Measurements from ENCODE around the gene SYNCRIP.
"Not testable (repeated sequence)": the region's sequence is repeated elsewhere in the genome, so short reads cannot be mapped to it uniquely, and the experiment has no call there.

Gene SYNCRIP

DNA sequence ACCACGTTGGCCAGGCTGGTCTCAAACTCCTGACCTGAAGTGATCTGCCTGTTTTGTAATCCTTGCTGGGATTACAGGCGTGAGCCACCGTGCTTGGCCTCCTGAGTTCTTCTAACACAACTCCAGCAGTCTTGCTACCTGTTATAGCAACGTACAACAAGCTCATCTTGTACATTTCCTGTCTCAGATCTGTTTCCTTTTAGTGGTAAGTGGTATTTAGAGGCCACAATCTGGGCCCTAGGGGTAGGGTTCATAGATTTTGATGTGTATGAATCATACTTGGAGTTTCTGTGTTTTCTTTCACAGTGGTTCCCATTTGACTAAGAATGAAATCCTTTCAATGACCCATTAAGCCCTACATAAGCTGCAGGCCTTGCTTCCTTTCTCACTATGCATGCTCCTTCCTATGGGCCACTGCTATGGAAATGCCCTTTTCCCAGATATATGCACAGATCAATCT, 27.1 kb upstream of the SYNCRIP start:
- peak; percentile 50 for DNase-seq

DNA sequence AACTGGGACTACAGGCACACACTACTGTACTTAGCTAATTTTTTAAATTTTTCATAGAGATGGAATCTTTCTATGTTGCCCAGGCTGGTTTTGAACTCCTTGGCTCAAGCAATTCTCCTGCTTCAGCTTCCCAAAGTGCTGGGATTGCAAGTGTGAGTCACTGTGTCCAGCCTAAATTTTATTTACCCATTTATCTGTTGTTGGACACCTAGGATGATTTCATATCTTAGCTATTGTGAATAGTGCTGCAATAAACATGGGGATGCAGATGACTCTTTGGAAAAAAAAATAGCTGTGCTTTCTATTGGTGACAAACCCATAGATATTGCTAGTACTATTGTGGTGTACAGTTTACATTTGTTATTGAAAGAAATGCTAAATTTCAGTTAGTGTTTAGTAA, 19.6 kb upstream of the SYNCRIP start:
- no peak for DNase-seq

DNA sequence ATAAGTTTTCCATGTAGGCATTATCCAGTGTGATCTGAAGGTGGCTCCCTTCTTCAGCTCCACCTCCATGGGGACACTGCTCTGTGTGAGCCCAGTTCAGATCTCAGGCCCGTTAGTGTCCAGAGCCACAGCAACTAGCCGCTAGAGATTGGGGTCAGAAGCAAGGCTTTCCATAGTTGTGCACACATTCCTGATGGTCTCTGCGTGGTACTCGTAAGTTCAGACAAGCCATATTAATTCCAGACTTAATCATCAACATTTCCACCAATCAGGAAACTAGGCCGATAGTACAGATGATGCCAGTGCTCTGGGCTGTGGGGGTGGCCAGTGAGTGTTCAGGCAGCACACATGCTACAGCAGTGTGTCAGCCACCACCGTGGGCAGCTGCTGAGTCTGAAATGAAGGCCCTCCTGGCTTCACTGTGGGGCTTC, 17.5 kb upstream of the SYNCRIP start:
- DNase-seq, result no peak

DNA sequence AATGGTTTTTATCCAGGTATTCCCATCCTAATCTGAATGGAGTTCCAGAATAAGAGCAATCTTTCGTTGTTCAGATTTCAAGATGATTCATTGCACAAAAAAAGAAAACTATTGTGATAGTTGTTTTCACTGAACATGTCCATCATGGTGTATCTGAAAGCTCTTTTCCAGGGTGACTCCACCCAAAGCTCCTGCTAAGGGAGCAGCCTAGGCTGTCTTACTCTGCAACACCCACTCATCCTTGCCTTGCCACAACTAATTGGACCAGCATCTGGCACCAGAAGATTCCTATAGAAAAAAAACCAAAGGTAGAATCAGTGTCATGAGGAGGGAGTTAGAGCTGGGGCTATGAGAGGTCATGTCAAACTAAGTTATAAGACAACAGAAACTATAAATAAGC, 7.9 kb upstream of the SYNCRIP start:
- no peak for DNase-seq

DNA sequence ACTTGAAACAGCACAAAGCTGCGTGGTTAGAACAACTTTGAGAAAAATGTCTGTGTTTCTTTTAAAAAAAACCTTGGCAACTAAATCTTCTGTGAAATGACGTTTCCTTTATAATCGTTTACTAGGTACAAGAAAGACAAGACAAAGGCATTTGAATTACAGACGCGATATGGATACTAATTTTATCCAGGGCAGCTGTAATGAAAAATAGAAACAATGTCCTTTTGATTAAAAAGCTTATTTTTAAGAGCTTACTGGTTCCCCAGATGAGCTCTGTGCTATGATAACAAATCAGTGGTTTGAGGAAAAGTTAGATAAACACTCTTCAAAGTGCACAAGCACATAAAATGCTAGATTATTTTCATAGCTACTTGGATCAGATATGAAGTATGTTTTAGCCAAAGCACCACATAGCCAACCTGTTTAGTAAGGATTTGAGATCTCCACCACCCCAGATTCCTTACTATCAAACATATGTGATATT, 1.6 kb upstream of the SYNCRIP start:
- DNase-seq, result no peak

DNA sequence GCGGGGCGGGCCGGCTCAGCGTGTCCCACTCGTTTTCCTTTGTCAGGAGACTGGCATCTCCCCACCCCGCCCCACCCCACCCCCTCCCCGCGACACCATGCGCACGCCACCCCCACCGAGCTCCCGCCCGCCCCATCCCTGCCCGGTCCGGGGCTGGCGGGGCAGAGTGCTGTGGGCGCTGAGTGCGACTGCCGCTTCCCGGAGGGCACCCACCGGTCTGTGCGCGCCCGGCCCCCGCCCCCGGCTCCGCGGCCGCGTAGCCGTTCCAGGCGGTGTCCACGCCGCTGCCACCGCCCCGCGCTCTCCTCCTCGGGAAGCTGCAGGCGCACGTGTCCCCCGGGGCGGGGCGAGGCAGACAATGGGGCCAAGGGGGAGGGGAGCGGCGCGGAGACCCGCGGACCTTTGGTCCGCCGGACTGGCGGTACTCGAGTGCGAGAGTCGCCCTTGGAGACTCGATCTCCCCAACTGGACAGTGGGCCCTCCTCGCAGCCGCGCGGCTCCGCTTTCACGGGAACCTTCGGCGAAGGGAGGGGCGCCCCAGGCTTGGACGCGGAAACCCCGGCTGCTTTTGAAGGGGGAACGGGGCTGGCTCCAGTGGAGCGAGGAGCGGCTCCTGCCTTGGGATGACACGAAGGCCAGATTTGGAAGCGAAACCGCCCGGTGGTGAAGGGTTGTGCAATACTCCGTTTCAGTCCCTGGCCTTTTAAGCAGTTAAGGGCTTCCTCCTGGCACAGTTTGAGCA, 1.0 kb upstream of the SYNCRIP start:
- peak; percentile 77 for DNase-seq

DNA sequence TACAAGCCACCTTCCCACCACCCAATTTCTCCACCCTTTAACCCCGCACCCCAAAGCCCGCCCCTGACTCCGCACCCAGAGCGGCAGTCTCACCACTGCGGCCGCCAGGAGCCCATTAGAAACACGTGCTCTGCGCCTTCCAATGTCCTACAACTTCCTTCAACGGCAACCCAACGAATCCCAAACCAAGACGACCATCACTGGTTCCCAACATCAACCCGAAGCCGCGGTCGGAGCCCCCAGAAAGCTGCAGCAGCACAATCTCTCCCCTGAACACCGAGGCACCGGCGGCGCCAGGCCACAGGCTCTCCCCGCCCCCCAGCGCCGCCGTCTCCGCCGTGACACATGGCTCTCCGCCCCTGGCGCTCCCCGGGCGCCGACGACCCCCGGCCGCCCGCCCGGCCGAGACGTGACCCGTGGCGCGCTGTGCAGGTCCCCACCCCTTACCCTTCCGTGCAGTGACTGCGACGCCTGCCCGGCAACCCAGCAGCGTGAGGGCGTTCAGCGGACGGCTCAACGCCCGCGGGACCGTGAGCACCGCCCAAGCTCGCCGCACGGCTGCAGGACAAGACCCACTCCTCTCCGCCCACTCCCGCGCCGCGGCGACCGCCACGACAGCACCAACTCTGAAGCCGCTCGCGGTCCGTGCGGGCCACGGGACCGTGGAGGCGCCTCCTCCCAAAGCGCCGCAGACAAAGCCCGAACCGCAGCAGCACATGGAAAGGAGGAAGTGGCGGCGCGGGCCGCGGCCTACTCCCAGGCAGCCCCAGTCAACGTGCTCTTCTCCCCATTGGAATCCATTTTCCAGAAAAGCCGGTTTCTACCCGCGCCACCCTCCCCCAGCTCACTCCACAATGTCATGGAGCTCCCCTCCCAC, 551 bp downstream of the SYNCRIP start:
- DNase-seq, result peak; percentile 61

DNA sequence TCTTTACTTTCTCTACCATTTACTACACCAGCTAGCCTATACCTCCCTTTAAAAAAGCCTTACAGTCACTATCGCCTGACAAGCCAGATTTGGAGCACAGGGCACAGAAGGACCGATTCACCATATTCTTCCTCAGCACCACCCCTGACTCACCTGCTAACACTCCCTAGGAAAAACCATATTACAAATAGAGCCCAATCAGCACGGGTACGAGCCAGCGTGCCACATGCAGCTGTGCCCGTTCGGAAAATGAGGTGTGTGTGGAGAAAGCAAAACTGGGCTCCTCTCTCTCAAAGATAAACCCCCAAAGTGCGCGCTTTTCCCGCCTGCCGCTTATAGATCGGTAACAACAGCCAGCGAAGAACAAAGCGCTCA, 1.2 kb downstream of the SYNCRIP start:
- no peak for DNase-seq

DNA sequence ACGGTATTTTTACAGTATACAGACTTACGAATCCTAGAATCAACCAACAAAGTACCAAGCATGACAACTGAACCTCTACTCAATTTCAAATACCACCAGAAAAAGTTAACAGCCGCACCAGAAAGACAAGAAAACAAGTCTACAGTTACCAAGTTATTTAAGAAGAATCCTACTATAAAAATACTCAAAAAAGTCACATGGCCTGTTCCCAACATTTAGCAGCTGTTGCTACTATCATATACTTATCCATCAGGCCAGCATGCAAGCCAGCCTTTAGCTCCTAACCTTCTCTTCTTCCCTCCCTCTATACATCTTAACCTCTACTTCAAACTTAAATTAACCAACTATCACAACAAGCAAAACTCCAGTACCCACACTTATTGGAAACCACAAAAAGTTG, 1.9 kb downstream of the SYNCRIP start:
- DNase-seq, result no peak

DNA sequence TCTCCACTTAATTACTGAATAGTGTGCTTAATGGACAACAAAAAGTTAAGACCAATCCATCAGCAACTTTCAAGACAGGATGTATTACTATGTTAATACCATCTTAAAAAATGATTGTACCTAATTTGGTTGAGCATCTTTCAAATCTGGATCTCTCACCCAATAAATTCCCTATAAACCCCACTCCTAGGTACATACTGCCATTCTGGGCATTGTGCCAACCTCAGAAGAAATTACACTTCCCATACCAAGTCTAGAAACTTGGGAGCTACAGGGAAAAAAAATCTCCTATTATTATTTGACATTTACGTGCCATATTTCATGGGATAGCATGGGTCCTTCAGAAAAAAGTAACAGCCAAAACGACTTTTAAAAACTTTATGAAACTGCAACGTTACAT, 5.1 kb downstream of the SYNCRIP start:
- no peak for DNase-seq

DNA sequence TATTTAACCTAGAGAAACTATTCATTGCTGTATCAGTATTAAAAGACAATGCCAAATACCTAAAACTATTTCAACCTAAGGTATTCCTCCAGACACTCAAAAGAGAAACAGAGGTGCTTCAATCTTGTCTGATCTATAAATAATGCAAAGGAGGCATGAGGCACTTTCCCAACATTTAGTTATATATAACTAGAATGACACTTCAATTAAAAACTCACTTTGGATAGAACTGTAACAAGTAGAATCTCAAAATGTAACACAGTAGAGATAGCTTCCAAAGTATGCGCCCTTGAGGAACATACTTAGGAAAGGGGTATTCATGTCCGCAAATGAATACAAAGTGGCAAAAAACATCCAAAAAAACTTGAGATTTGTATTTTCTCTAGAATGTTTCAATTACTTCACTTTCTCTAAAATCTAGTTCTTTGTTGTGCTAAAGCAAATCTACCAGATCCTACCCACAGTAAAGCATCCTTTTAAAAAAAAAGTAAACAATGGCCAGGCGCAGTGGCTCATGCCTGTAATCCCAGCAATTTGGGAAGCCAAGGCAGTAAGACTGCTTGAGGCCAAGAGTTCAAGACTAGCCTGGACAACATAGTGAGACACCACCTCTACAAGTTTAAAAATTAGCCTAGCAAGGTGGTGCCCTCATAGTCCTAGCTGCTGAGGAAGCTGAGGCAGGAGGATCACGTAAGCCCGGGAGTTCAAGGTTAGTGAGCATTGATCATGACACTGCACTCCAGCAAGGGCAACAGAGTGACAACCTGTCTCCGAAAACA, 10.3 kb downstream of the SYNCRIP start:
- no peak for DNase-seq

DNA sequence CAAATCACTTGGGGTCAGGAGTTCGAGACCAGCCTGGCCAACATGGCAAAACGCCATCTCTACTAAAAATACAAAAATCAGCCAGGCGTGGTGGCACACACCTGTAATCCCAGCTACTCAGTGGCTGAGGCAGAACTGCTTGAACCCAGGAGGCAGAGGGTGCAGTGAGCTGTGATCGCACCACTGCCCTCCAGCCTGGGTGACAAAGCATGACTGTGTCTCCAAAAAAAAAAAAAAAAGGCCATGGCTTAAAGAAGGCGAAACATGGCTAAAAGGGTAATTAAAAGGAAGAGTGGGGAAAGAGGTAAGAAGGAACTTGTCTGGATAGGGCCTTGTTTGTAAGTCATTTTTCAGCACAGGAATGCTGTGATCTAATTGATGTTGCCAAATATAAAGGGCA, 11.6 kb downstream of the SYNCRIP start:
- not testable (repeated sequence) for DNase-seq

DNA sequence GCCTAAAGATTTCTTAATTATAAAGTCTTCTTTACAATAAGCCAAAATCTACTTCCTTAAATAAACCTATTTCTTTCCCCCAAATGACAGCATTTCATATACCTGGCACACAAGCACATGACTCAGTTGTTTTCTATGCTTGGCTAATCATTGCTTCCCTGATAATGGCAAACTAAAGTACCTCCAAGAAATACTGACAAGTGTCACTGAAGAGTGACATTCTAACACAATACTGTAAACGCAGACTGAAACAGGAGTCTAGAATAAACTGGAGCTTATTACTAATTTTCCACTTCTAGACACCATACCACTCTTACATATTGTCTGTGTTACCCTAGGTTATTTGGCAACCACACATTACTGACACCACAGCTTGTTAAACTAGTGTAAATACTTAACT, 14.3 kb downstream of the SYNCRIP start:
- no peak for DNase-seq

DNA sequence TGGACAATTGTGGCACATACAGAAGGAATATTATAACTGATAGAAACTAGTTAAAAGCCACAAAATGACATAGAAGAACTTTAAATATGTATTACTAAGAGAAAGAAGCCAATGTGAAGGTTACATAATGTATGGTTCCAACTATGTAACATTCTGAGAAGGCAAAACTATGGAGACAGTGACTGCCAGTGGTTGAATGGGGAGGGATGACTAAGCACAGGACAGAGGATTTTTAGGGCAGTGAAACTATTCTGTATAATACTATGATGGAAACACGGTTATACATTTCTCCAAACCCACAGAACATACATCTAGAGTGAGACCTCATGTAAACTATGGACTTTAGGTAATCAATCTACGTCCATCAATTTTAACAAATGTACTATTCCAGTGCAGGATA, 22.4 kb downstream of the SYNCRIP start:
- no peak for DNase-seq

DNA sequence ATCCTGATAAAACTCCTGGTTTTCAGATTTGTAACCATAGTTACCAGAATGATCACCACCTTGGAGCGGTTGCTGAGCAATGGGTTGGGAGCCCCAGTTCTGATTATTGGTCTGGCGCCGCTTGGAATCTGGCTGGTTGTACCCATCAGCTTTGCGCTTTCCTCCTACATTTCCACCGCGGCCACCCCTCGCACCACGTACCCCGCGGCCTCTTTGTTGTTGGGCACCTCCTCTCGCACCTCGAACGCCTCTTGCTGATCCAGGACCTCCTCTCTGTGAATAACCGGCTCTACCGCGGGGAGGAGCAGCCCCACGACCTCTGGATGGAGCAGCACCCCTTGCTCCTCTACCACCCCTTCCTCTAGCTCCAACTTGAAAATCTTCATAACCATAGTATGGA, 27.9 kb downstream of the SYNCRIP start:
- no peak for DNase-seq

DNA sequence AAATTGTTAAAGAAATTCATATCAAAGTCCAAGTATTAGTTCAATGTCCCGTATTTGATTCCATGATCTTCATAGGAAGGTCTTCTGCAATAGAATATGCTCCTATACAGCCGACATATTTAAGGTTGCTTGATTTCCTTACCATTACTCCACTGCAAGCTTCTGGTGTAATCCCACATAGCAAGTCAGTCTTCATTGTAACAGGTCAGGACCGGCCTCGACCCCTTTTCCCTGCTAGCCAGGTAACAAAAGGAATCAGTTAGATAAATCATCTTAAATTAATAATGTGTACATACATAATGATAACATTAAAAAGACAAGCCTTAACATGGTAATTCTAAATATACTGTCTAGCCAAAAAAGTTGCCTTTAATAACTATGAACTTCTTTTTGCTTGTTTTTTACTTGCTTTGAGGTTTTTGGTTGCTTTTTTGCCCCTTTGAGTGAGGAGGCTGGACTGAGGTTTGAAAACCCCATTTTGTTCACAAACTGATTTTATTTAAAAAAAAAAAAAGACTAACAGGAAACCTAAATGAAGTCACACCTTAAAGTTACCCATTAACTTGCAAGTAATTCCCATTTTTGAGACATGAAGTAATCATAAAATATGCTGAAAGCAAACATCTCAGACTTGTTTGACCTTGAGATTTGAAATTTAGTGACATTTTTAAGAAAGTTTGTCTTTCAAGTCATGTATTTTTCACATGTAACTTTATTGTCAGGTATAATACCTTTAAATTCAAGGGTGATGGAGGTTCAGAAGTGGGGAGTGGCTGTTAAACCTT, 29.8 kb downstream of the SYNCRIP start:
- no peak for DNase-seq

DNA sequence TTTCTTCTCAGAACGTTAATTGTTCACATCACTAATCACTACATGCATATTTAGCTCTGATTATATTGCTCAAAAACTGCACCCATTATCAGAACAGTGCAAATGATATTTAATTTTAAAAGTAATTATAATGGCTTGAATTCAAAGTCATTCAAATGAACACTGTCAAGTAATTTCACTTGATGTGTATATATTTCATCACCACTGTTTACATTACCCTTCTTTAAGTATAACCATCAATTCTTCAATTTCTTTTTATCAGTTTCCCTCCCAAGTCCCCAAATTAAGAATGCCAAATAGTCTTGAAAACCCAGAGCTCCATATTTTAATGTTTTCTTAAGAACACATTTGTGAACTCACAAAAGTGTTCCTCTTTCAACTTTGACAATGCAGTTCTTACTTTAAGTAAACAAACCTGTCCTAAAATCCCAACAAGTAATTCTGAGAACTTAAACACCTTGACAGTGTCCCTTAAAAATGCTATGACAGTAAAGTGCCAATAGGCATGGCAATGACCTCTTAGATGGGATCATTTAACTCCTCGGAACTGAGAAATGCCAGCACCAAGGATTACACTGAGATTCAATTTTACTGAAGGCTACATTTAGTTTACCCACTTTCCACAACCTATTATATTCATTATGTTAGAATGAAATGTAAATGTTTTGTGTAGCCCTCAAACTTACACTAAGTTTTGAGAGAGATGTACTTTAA, 32.3 kb downstream of the SYNCRIP start:
- no peak for DNase-seq

DNA sequence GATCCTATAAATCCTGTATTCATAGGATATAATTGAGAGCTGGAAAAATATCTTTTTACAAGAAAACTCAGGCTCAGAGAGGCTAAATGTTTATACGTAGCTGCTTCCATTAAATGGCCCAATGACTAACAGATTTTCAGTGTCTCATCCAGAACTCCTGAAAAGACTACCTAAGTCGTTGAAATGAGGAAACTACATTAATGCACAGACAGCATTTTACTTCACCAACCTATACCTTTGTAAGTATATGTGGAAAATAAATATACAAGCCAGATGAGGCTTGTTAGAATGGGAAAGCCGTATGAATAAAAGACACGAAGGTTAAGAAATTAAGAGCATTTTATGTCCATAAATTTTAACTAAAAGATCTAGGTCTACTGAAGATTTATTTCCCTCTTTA, 40.6 kb downstream of the SYNCRIP start:
- DNase-seq, result no peak

DNA sequence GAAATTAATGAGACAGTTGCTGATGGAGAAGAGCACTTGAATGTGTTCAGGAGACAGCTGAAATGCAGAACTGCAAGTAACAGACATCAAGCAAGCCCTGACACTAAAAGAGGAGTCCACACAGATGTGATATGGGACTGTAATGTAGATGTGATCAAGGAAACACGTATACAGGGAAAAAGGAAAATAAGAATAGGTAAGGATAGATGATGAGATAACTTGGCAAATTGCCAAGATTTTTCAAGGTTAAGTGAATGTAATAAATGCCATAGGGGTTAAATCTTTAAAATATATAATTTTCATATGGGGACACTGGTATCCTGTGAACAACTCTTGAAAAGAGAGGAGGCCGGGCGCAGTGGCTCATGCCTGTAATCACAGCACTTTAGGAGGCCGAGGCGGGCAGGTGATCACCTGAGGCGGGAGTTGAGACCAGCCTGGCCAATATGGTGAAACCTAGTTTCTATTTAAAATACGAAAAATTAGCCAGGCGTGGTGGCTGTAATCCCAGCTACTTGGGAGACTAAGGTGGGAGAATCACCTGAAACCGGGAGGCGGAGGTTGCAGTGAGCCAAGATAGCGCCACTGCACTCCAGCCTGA, 41.9 kb downstream of the SYNCRIP start:
- DNase-seq, result no peak

DNA sequence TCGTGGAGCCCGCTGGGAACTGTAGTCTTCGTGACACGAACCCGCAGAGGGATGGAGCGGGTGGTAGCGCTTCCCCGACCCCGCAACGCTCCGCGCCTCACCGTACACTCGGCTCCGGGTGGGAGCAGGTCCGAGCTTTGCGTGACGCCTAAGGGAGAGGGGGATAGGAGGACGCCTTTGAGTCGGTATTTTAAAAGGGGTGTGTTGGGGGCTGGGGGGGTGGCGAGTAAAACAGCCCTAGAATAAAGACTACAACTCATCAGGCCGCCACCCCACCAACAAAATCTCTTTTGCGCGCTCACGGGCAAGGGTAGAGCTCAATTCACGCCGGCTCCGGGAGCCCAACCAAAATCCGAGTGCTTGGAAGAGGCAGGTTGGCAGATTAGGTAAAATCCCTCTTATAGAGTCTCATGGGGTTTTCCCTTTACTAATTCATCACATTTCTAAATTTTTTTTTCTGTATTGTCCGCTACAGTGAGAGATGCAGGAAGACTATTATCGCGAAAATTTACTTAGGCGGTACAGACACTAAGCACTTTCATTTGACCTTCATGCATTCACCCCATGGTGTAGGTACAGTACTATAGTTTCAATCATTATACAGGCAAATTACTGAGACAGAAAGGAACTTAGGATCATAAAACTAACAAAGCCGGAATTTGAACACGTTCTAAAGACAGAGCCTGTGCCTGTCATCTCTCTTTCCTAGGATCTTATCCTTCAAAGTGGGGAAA, 48.3 kb downstream of the SYNCRIP start:
- DNase-seq, result peak; percentile 55

Measured in stimulated activated CD4-positive, alpha-beta T cell treated with anti-CD3 and anti-CD28 coated beads, Interleukin-4, amount 100 ng/mL, for 24 hours (primary cell).